ENCODE measurements around the gene SLC8A1.

Gene SLC8A1

GRCh38 chr2:40359811-40360210, 92.1 kb downstream of the SLC8A1 start:
- Histone ChIP-seq H3K4me3 (ENCODE audit: low read depth, low read length) (no peak overlapping the region), H3K9me3 (ENCODE audit: control insufficient read depth, insufficient read depth, low read length) (no peaks in the 10 kb centered on the region), H3K27me3 (ENCODE audit: control insufficient read depth, insufficient read depth, low read length) (no peaks in the 10 kb centered on the region), H3K9ac (ENCODE audit: low read depth, low read length) (no peak overlapping the region), H3K36me3 (ENCODE audit: control insufficient read depth, insufficient read depth, low read length) (no peaks in the 10 kb centered on the region), H3K4me1 (ENCODE audit: control insufficient read depth, insufficient read depth, low read length) (peaks cover 3% of the 10 kb centered on the region)

- Histone ChIP-seq H3K4me1 (ENCODE audit: control insufficient read depth, insufficient read depth, low read length) (peaks cover 3% of the 10 kb centered on the region), H3K9ac (ENCODE audit: low read depth, low read length) (no peak overlapping the region), H3K4me3 (ENCODE audit: low read depth, low read length) (no peak overlapping the region), H3K9me3 (ENCODE audit: control insufficient read depth, insufficient read depth, low read length) (no peaks in the 10 kb centered on the region), H3K27me3 (ENCODE audit: control insufficient read depth, insufficient read depth, low read length) (no peaks in the 10 kb centered on the region), H3K36me3 (ENCODE audit: control insufficient read depth, insufficient read depth, low read length) (no peaks in the 10 kb centered on the region)
These were observed 93.1 kb downstream of the SLC8A1 start for GRCh38 chr2:40358783-40359182.

- no peak overlapping the region for H3K9ac ChIP-seq (ENCODE audit: low read depth, low read length)
- no peaks in the 10 kb centered on the region for H3K36me3 ChIP-seq (ENCODE audit: control insufficient read depth, insufficient read depth, low read length)
These were observed 94.2 kb downstream of the SLC8A1 start for GRCh38 chr2:40357667-40358066.

GRCh38 chr2:40355451-40355850, 96.4 kb downstream of the SLC8A1 start:
- no peak overlapping the region for H3K9ac ChIP-seq (ENCODE audit: low read depth, low read length)
- no peaks in the 10 kb centered on the region for H3K9me3 ChIP-seq (ENCODE audit: control insufficient read depth, insufficient read depth, low read length)

More at GRCh38 chr2:40357667-40358066, 94.2 kb downstream of the SLC8A1 start:
- no peaks in the 10 kb centered on the region for H3K27me3 ChIP-seq (ENCODE audit: control insufficient read depth, insufficient read depth, low read length)
- H3K9me3 ChIP-seq (ENCODE audit: control insufficient read depth, insufficient read depth, low read length) = no peaks in the 10 kb centered on the region
- H3K4me1 ChIP-seq (ENCODE audit: control insufficient read depth, insufficient read depth, low read length) = peaks cover 3% of the 10 kb centered on the region
- no peak overlapping the region for H3K4me3 ChIP-seq (ENCODE audit: low read depth, low read length)

GRCh38 chr2:40353231-40353630, 98.7 kb downstream of the SLC8A1 start:
- Histone ChIP-seq H3K36me3 (ENCODE audit: control insufficient read depth, insufficient read depth, low read length) (no peaks in the 10 kb centered on the region), H3K4me3 (ENCODE audit: low read depth, low read length) (no peak overlapping the region), H3K9me3 (ENCODE audit: control insufficient read depth, insufficient read depth, low read length) (no peaks in the 10 kb centered on the region), H3K4me1 (ENCODE audit: control insufficient read depth, insufficient read depth, low read length) (no peaks in the 10 kb centered on the region), H3K9ac (ENCODE audit: low read depth, low read length) (no peak overlapping the region), H3K27me3 (ENCODE audit: control insufficient read depth, insufficient read depth, low read length) (no peaks in the 10 kb centered on the region)

More at GRCh38 chr2:40355451-40355850, 96.4 kb downstream of the SLC8A1 start:
- Histone ChIP-seq H3K4me3 (ENCODE audit: low read depth, low read length) (no peak overlapping the region), H3K36me3 (ENCODE audit: control insufficient read depth, insufficient read depth, low read length) (no peaks in the 10 kb centered on the region), H3K4me1 (ENCODE audit: control insufficient read depth, insufficient read depth, low read length) (peaks cover 3% of the 10 kb centered on the region), H3K27me3 (ENCODE audit: control insufficient read depth, insufficient read depth, low read length) (no peaks in the 10 kb centered on the region)

GRCh38 chr2:40352703-40353099, 99.2 kb downstream of the SLC8A1 start:
- H3K27me3 ChIP-seq (ENCODE audit: control insufficient read depth, insufficient read depth, low read length) = no peaks in the 10 kb centered on the region
- no peaks in the 10 kb centered on the region for H3K4me1 ChIP-seq (ENCODE audit: control insufficient read depth, insufficient read depth, low read length)
- no peak overlapping the region for H3K9ac ChIP-seq (ENCODE audit: low read depth, low read length)
- H3K36me3 ChIP-seq (ENCODE audit: control insufficient read depth, insufficient read depth, low read length) = no peaks in the 10 kb centered on the region
- no peaks in the 10 kb centered on the region for H3K9me3 ChIP-seq (ENCODE audit: control insufficient read depth, insufficient read depth, low read length)
- H3K4me3 ChIP-seq (ENCODE audit: low read depth, low read length) = no peak overlapping the region

GRCh38 chr2:40352041-40352702, 99.7 kb downstream of the SLC8A1 start:
- Histone ChIP-seq H3K4me3 (ENCODE audit: low read depth, low read length) (no peak overlapping the region), H3K9ac (ENCODE audit: low read depth, low read length) (no peak overlapping the region), H3K9me3 (ENCODE audit: control insufficient read depth, insufficient read depth, low read length) (no peaks in the 10 kb centered on the region), H3K36me3 (ENCODE audit: control insufficient read depth, insufficient read depth, low read length) (no peaks in the 10 kb centered on the region), H3K4me1 (ENCODE audit: control insufficient read depth, insufficient read depth, low read length) (no peaks in the 10 kb centered on the region), H3K27me3 (ENCODE audit: control insufficient read depth, insufficient read depth, low read length) (no peaks in the 10 kb centered on the region)

GRCh38 chr2:40348665-40349064, 103.2 kb downstream of the SLC8A1 start:
- Histone ChIP-seq H3K4me1 (ENCODE audit: control insufficient read depth, insufficient read depth, low read length) (no peaks in the 10 kb centered on the region), H3K36me3 (ENCODE audit: control insufficient read depth, insufficient read depth, low read length) (no peaks in the 10 kb centered on the region), H3K9ac (ENCODE audit: low read depth, low read length) (no peak overlapping the region), H3K4me3 (ENCODE audit: low read depth, low read length) (no peak overlapping the region), H3K27me3 (ENCODE audit: control insufficient read depth, insufficient read depth, low read length) (no peaks in the 10 kb centered on the region), H3K9me3 (ENCODE audit: control insufficient read depth, insufficient read depth, low read length) (no peaks in the 10 kb centered on the region)

GRCh38 chr2:40348038-40348437, 103.9 kb downstream of the SLC8A1 start:
- Histone ChIP-seq H3K27me3 (ENCODE audit: control insufficient read depth, insufficient read depth, low read length) (no peaks in the 10 kb centered on the region), H3K9me3 (ENCODE audit: control insufficient read depth, insufficient read depth, low read length) (no peaks in the 10 kb centered on the region), H3K4me3 (ENCODE audit: low read depth, low read length) (no peak overlapping the region), H3K9ac (ENCODE audit: low read depth, low read length) (no peak overlapping the region), H3K36me3 (ENCODE audit: control insufficient read depth, insufficient read depth, low read length) (no peaks in the 10 kb centered on the region), H3K4me1 (ENCODE audit: control insufficient read depth, insufficient read depth, low read length) (no peaks in the 10 kb centered on the region)

GRCh38 chr2:40346535-40347354, 105.1 kb downstream of the SLC8A1 start:
- no peaks in the 10 kb centered on the region for H3K4me1 ChIP-seq (ENCODE audit: control insufficient read depth, insufficient read depth, low read length)

GRCh38 chr2:40344364-40344763, 107.5 kb downstream of the SLC8A1 start:
- H3K36me3 ChIP-seq (ENCODE audit: control insufficient read depth, insufficient read depth, low read length) = no peaks in the 10 kb centered on the region
- H3K9ac ChIP-seq (ENCODE audit: low read depth, low read length) = no peak overlapping the region
- no peak overlapping the region for H3K4me3 ChIP-seq (ENCODE audit: low read depth, low read length)
- no peaks in the 10 kb centered on the region for H3K27me3 ChIP-seq (ENCODE audit: control insufficient read depth, insufficient read depth, low read length)
- H3K9me3 ChIP-seq (ENCODE audit: control insufficient read depth, insufficient read depth, low read length) = no peaks in the 10 kb centered on the region
- no peaks in the 10 kb centered on the region for H3K4me1 ChIP-seq (ENCODE audit: control insufficient read depth, insufficient read depth, low read length)

More at GRCh38 chr2:40346535-40347354, 105.1 kb downstream of the SLC8A1 start:
- H3K9ac ChIP-seq (ENCODE audit: low read depth, low read length) = no peak overlapping the region
- no peaks in the 10 kb centered on the region for H3K9me3 ChIP-seq (ENCODE audit: control insufficient read depth, insufficient read depth, low read length)
- no peaks in the 10 kb centered on the region for H3K36me3 ChIP-seq (ENCODE audit: control insufficient read depth, insufficient read depth, low read length)
- no peaks in the 10 kb centered on the region for H3K27me3 ChIP-seq (ENCODE audit: control insufficient read depth, insufficient read depth, low read length)
- H3K4me3 ChIP-seq (ENCODE audit: low read depth, low read length) = no peak overlapping the region

GRCh38 chr2:40343902-40344301, 108.0 kb downstream of the SLC8A1 start:
- H3K36me3 ChIP-seq (ENCODE audit: control insufficient read depth, insufficient read depth, low read length) = no peaks in the 10 kb centered on the region
- no peaks in the 10 kb centered on the region for H3K27me3 ChIP-seq (ENCODE audit: control insufficient read depth, insufficient read depth, low read length)
- H3K4me3 ChIP-seq (ENCODE audit: low read depth, low read length) = no peak overlapping the region
- no peak overlapping the region for H3K9ac ChIP-seq (ENCODE audit: low read depth, low read length)
- no peaks in the 10 kb centered on the region for H3K9me3 ChIP-seq (ENCODE audit: control insufficient read depth, insufficient read depth, low read length)
- no peaks in the 10 kb centered on the region for H3K4me1 ChIP-seq (ENCODE audit: control insufficient read depth, insufficient read depth, low read length)
